ENCODE results near the gene FOXP1.

Gene FOXP1

DNA sequence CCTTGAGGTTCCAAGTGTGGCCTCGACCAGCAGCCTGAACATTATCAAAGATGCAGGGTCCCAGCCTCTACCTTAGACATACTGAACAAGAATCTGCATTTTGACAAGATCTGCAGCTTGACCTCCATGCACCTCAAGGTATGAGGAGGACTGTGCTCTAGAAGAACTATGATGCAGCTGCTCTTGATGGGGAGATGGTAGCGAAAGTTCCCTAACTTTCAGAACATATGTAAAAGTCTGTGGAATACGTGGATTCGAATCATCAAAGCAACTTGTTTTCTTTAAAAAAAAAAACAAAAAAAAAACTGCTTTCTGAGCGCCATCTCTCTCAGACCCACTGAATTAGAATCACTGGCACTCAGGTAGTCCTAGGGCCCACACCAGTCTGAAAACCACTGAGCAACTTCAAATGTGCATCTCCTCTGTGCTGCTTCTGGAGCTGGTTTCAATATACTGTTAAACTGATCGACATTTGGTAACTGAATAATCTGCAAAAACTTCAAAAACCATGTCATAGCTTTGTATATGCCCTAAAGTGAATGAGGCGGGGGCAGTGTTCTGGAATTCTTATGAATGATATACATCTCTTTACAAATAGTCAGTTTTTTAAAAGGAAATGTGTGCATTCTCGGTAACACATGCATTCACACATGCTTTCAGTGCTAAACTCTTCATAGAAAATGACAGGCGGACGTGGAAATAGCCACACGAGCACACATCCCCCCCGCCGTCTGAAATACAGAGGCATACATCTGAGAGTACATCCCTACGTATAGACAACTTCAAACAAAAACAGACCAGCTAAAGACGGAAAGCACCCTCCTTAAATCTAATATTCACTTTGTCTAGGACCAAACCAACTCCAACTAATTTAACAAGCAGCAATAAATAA, 128.8 kb downstream of the FOXP1 start:
- POLR2A ChIA-PET: no interaction called here
- CTCF ChIA-PET: interaction anchor here (0.5 to 0.7 kb wide), 3 partner anchors 56 to 82 kb away, joined by 3 read pairs; no protein-coding TSS in a partner anchor
- TF ChIP-seq FOXK2 (IDR thresholded peaks at IDR 0.05) (no peak), ZNF384 (IDR thresholded peaks at IDR 0.05) (no peak), L3MBTL2 (conservative IDR thresholded peaks at IDR 0.05) (no peak), LEF1 (IDR thresholded peaks at IDR 0.05; ENCODE audit: borderline replicate concordance) (no peak), ELF4 (IDR thresholded peaks at IDR 0.05) (no peak), ARNT (IDR thresholded peaks at IDR 0.05) (no peak), FOXM1 (IDR thresholded peaks at IDR 0.05; ENCODE audit: borderline replicate concordance) (no peak), TARDBP (IDR thresholded peaks at IDR 0.05) (no peak), NFRKB (IDR thresholded peaks at IDR 0.05) (no peak), HDGF (IDR thresholded peaks at IDR 0.05; ENCODE audit: borderline replicate concordance) (no peak), SP1 (IDR thresholded peaks at IDR 0.05) (no peak), BHLHE40 (IDR thresholded peaks at IDR 0.05; ENCODE audit: borderline replicate concordance) (no peak), SUZ12 (IDR thresholded peaks at IDR 0.05) (no peak), FOXA1 (IDR thresholded peaks at IDR 0.05) (no peak), CTBP1 (IDR thresholded peaks at IDR 0.05; ENCODE audit: borderline replicate concordance) (no peak)
- TF ChIP-seq, protein P1, sequence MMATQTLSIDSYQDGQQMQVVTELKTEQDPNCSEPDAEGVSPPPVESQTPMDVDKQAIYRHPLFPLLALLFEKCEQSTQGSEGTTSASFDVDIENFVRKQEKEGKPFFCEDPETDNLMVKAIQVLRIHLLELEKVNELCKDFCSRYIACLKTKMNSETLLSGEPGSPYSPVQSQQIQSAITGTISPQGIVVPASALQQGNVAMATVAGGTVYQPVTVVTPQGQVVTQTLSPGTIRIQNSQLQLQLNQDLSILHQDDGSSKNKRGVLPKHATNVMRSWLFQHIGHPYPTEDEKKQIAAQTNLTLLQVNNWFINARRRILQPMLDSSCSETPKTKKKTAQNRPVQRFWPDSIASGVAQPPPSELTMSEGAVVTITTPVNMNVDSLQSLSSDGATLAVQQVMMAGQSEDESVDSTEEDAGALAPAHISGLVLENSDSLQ (IDR thresholded peaks at IDR 0.05): no peak
- DNase-seq (ENCODE audit: extremely low spot score): no peak

DNA sequence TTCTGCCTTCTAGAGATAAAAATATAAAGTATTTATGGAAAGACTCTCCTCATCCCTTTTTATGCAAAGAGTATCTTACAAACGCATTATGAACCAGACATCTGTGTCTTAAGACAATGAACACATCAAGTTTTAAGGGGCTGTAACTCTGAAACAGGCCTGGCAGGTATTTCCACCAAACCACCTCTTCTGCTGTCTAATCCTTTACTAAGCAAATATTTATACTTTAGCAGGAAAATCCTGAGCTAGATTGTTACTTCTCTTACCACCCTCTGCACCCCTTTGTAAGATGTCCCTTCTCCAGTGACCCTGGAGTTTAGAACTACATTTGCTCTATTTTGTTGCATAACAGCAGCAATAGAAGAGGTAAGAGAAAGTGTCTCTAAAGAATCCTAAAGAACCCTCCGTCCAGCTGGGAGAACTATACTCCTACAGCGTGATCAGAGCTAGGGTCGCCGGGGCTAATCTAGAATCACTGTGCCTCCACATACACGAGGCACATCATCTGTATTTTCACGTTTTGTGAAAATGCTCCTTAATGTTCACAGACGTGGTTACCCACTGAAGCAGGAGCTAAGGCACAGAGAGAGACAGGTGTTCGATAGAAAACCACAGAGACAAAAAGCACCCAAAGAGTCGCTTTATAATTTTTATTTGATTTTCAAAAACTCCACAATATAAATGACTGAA, 129.6 kb downstream of the FOXP1 start:
- ChIA-PET POLR2A (no interaction called here), CTCF (interaction anchor here (0.5 to 0.7 kb wide), 3 partner anchors 55 to 83 kb away, joined by 3 read pairs; no protein-coding TSS in a partner anchor)
- DNase-seq (ENCODE audit: extremely low spot score): no peak
- TF ChIP-seq CTBP1 (IDR thresholded peaks at IDR 0.05; ENCODE audit: borderline replicate concordance) (no peak), ELF4 (IDR thresholded peaks at IDR 0.05) (no peak), LEF1 (IDR thresholded peaks at IDR 0.05; ENCODE audit: borderline replicate concordance) (no peak), NFRKB (IDR thresholded peaks at IDR 0.05) (no peak), SUZ12 (IDR thresholded peaks at IDR 0.05) (no peak), FOXM1 (IDR thresholded peaks at IDR 0.05; ENCODE audit: borderline replicate concordance) (no peak), TARDBP (IDR thresholded peaks at IDR 0.05) (no peak), ARNT (IDR thresholded peaks at IDR 0.05) (no peak), ZNF384 (IDR thresholded peaks at IDR 0.05) (no peak), FOXK2 (IDR thresholded peaks at IDR 0.05) (no peak), HDGF (IDR thresholded peaks at IDR 0.05; ENCODE audit: borderline replicate concordance) (no peak), L3MBTL2 (conservative IDR thresholded peaks at IDR 0.05) (no peak), FOXA1 (IDR thresholded peaks at IDR 0.05) (no peak), SP1 (IDR thresholded peaks at IDR 0.05) (no peak)
- TF ChIP-seq, protein P1 (IDR thresholded peaks at IDR 0.05): no peak

DNA sequence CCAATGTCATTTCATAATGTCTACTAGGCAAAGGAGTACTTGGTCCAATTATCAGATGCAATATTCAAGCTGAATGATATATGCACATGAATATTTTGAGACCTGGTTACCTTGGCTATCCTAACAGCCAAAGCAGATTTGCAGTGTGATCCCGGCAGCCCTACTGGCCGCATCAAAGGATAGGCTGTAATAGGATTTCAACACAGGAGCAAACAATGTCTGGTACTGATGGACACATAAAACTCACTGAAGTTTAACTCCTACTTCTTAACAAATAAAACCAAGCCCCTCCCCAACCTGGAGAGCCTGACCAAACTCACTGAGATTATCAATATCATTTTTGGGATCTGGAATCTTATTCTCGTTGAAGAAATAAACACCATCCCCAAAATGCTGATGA, 130.2 kb downstream of the FOXP1 start:
- no peak for DNase-seq (ENCODE audit: extremely low spot score)
- ChIA-PET POLR2A (no interaction called here), CTCF (no interaction called here)
- TF ChIP-seq L3MBTL2 (conservative IDR thresholded peaks at IDR 0.05) (no peak), NFRKB (IDR thresholded peaks at IDR 0.05) (no peak), FOXK2 (IDR thresholded peaks at IDR 0.05) (no peak), TARDBP (IDR thresholded peaks at IDR 0.05) (no peak), LEF1 (IDR thresholded peaks at IDR 0.05; ENCODE audit: borderline replicate concordance) (no peak), SP1 (IDR thresholded peaks at IDR 0.05) (no peak), ZNF384 (IDR thresholded peaks at IDR 0.05) (no peak), FOXM1 (IDR thresholded peaks at IDR 0.05; ENCODE audit: borderline replicate concordance) (no peak), SUZ12 (IDR thresholded peaks at IDR 0.05) (no peak), HDGF (IDR thresholded peaks at IDR 0.05; ENCODE audit: borderline replicate concordance) (no peak)

DNA sequence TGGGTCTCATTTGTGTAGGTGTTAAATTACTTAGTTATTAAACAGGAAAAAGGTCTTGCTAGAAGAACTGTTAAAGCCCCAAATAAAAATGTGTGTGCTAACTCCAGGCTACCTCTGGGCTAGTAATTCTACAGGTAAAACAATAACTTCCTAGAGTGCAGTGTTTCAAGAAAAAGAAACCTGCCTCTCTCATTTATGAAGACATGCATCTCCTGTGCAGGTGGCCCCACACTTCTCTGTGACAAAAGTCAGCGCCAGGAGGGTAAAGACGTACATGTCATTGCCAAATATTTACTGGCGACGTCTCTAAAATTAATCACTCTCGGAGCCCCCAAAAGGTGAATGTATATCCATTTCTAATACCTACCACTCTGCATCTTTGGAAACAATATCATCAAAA, 131.7 kb downstream of the FOXP1 start:
- CTCF ChIA-PET: no interaction called here

DNA sequence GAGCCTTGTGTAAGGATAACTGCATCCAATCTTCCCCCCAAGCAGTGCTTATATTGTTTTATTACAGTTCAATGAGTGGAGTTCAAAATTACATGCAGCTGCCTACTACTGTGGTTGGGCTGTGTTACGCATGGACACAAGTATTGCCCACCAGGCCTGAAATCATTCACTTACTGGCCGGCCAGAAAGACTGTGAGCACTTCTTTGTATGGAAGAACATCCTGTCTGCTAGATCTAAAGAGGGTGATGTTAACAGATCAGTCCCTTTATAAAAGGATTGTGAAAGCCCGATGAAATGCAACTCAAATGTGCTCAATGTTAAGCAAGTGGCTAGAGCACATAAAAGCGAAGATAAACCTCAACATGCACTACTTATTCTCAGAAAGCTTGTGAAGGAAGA, 132.5 kb downstream of the FOXP1 start:
- TF ChIP-seq TARDBP (IDR thresholded peaks at IDR 0.05): no peak
- no peak for TF ChIP-seq BHLHE40 (IDR thresholded peaks at IDR 0.05; ENCODE audit: borderline replicate concordance)
- no peak for TF ChIP-seq SP1 (IDR thresholded peaks at IDR 0.05)
- no peak for TF ChIP-seq HDGF (IDR thresholded peaks at IDR 0.05; ENCODE audit: borderline replicate concordance)
- no peak for TF ChIP-seq L3MBTL2 (conservative IDR thresholded peaks at IDR 0.05)
- TF ChIP-seq CTBP1 (IDR thresholded peaks at IDR 0.05; ENCODE audit: borderline replicate concordance): no peak
- TF ChIP-seq, protein P1 (IDR thresholded peaks at IDR 0.05): no peak
- TF ChIP-seq ARNT (IDR thresholded peaks at IDR 0.05): no peak
- TF ChIP-seq ZNF384 (IDR thresholded peaks at IDR 0.05): no peak
- TF ChIP-seq FOXA1 (IDR thresholded peaks at IDR 0.05): no peak
- TF ChIP-seq FOXK2 (IDR thresholded peaks at IDR 0.05): no peak
- no peak for TF ChIP-seq FOXM1 (IDR thresholded peaks at IDR 0.05; ENCODE audit: borderline replicate concordance)
- no peak for TF ChIP-seq LEF1 (IDR thresholded peaks at IDR 0.05; ENCODE audit: borderline replicate concordance)
- ChIA-PET POLR2A (no interaction called here), CTCF (no interaction called here)
- DNase-seq (ENCODE audit: extremely low spot score): no peak

More for the DNA sequence above, 131.7 kb downstream of the FOXP1 start:
- no peak for TF ChIP-seq FOXA1 (IDR thresholded peaks at IDR 0.05)
- TF ChIP-seq, protein P1 (IDR thresholded peaks at IDR 0.05): no peak
- TF ChIP-seq CTBP1 (IDR thresholded peaks at IDR 0.05; ENCODE audit: borderline replicate concordance): no peak
- no peak for TF ChIP-seq ZNF384 (IDR thresholded peaks at IDR 0.05)
- no peak for TF ChIP-seq FOXM1 (IDR thresholded peaks at IDR 0.05; ENCODE audit: borderline replicate concordance)
- DNase-seq (ENCODE audit: extremely low spot score): no peak
- POLR2A ChIA-PET: no interaction called here

All from HEK293T (cell line).